ENCODE data around the gene ATP9A.

ATP9A gene

GRCh38 chr20:51797357-51798025 is 29.3 kb upstream of the ATP9A start (continued):
- TF ChIP-seq, protein P1, sequence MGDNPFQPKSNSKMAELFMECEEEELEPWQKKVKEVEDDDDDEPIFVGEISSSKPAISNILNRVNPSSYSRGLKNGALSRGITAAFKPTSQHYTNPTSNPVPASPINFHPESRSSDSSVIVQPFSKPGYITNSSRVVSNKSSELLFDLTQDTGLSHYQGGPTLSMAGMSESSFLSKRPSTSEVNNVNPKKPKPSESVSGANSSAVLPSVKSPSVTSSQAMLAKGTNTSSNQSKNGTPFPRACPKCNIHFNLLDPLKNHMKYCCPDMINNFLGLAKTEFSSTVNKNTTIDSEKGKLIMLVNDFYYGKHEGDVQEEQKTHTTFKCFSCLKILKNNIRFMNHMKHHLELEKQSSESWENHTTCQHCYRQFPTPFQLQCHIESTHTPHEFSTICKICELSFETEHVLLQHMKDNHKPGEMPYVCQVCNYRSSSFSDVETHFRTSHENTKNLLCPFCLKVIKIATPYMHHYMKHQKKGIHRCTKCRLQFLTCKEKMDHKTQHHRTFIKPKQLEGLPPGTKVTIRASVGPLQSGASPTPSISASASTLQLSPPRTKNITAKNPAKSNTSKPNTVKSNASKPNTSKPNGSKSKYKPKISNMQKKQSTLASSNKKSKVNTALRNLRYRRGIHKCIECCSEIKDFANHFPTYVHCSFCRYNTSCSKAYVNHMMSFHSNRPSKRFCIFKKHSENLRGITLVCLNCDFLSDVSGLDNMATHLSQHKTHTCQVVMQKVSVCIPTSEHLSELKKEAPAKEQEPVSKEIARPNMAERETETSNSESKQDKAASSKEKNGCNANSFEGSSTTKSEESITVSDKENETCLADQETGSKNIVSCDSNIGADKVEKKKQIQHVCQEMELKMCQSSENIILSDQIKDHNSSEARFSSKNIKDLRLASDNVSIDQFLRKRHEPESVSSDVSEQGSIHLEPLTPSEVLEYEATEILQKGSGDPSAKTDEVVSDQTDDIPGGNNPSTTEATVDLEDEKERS (tag by site-specific recombination; IDR thresholded peaks at IDR 0.05): no peak
- no peak for TF ChIP-seq ZNF585B (tag by site-specific recombination; IDR thresholded peaks at IDR 0.05)
- TF ChIP-seq SCRT1 (tag by site-specific recombination; IDR thresholded peaks at IDR 0.05; ENCODE audit: borderline replicate concordance): peak; percentile 74; the same call in 1 of the 2 replicates
- no peak for TF ChIP-seq ZNF555 (tag by site-specific recombination; conservative IDR thresholded peaks at IDR 0.05)
- no peak for TF ChIP-seq ZNF416 (tag by site-specific recombination; IDR thresholded peaks at IDR 0.05)
- 0 out of 2 replicates have a peak, but pooled peaks have one; percentile 22 for TF ChIP-seq SCRT2 (tag by site-specific recombination; IDR thresholded peaks at IDR 0.05)
- TF ChIP-seq BCL6B (tag by site-specific recombination; IDR thresholded peaks at IDR 0.05): peak; percentile 55; the same call in 1 of the 2 replicates
- TF ChIP-seq ZNF335 (tag by site-specific recombination; conservative IDR thresholded peaks at IDR 0.05): no peak; the same call in 1 of the 2 replicates
- TF ChIP-seq ATF2 (tag by site-specific recombination; IDR thresholded peaks at IDR 0.05; ENCODE audit: low read depth): no peak
- TF ChIP-seq ZNF692 (tag by site-specific recombination; IDR thresholded peaks at IDR 0.05): 0 out of 2 replicates have a peak, but pooled peaks have one; percentile 35
- TF ChIP-seq ZEB2 (tag by site-specific recombination; IDR thresholded peaks at IDR 0.05): peak; percentile 49; the same call in 1 of the 2 replicates
- TF ChIP-seq ZFP37 (tag by site-specific recombination; IDR thresholded peaks at IDR 0.05): no peak
- no peak for TF ChIP-seq ZNF571 (tag by site-specific recombination; IDR thresholded peaks at IDR 0.05)
- no peak for TF ChIP-seq BCL11B (tag by site-specific recombination; IDR thresholded peaks at IDR 0.05; ENCODE audit: low read depth)

DNA sequence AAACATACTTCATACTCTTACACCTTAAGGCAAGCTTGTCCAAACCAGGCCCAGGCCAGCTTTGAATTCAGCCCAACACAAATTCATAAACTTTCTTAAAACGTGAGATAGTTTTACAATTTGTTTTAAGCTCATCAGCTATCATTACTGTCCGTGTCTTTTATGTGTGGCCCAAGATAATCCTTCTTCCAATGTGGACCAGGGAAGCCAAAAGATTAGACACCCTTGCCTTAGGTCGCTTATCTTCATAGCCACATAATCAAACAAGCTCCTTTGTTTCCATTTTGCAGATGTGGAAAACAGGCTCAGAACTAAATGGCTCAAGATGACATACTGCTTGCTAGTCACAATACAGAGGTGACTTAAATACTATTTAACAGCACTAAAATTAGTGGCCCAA is 28.1 kb upstream of the ATP9A start:
- no peak for TF ChIP-seq ZNF747 (tag by site-specific recombination; IDR thresholded peaks at IDR 0.05)
- no peak for TF ChIP-seq ZNF561 (tag by site-specific recombination; IDR thresholded peaks at IDR 0.05; ENCODE audit: borderline replicate concordance)
- TF ChIP-seq ZNF530 (tag by site-specific recombination; IDR thresholded peaks at IDR 0.05; ENCODE audit: low read depth): no peak
- TF ChIP-seq ZBTB20 (tag by site-specific recombination; IDR thresholded peaks at IDR 0.05): no peak
- no peak for TF ChIP-seq ZNF2 (tag by site-specific recombination; IDR thresholded peaks at IDR 0.05)
- no peak for TF ChIP-seq ZNF311 (tag by site-specific recombination; IDR thresholded peaks at IDR 0.05; ENCODE audit: borderline replicate concordance)
- TF ChIP-seq, protein P2, sequence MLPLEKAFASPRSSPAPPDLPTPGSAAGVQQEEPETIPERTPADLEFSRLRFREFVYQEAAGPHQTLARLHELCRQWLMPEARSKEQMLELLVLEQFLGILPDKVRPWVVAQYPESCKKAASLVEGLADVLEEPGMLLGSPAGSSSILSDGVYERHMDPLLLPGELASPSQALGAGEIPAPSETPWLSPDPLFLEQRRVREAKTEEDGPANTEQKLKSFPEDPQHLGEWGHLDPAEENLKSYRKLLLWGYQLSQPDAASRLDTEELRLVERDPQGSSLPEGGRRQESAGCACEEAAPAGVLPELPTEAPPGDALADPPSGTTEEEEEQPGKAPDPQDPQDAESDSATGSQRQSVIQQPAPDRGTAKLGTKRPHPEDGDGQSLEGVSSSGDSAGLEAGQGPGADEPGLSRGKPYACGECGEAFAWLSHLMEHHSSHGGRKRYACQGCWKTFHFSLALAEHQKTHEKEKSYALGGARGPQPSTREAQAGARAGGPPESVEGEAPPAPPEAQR (tag by site-specific recombination; IDR thresholded peaks at IDR 0.05): no peak
- TF ChIP-seq ZNF670 (tag by site-specific recombination; IDR thresholded peaks at IDR 0.05; ENCODE audit: low read depth): no peak
- TF ChIP-seq ZNF121 (tag by site-specific recombination; IDR thresholded peaks at IDR 0.05): no peak
- TF ChIP-seq ZNF404 (tag by site-specific recombination; IDR thresholded peaks at IDR 0.05): no peak
- Histone ChIP-seq H3K4me3 (ENCODE audit: low read depth, low read length) (no peak overlapping the region), H3K4me1 (ENCODE audit: control insufficient read depth, insufficient read depth, low read length) (peaks cover 20% of the 10 kb centered on the region), H3K27ac (ENCODE audit: extremely low read depth, low read depth, low read length) (no peak overlapping the region; the same call in 1 of the 2 replicates), H3K36me3 (ENCODE audit: control insufficient read depth in 2 of 2, insufficient read depth in 1 of 2, low read length in 2 of 2) (no peaks in the 10 kb centered on the region), H3K9me3 (ENCODE audit: control insufficient read depth, insufficient read depth, low read depth, low read length) (no peaks in the 10 kb centered on the region)
- CTCF ChIA-PET: interaction anchor here (0.8 to 1.8 kb wide), 5 partner anchors 12 to 283 kb away, joined by 3 to 5 read pairs (median 4); no protein-coding TSS in a partner anchor
- POLR2A ChIA-PET: no interaction called here

Measured in HEK293 (cell line).